SJSA1 (cell line): Measurements from ENCODE around the gene ATP2A3. TPM values are rescaled to one million over a fixed set of nuclear protein-coding genes. Genes with fewer than 3 reads are reported as not detected.

ENCODE experiments used
- DNase-seq, 2 experiments: peaks; one replicate each; pipeline ENCODE4 v3.0.0-alpha.2; 2015 to 2020; ENCODE audit warnings: low spot score in 2 of 2, low read depth in 1 of 2
- H3K27ac ChIP-seq: fragments of 250-450 bp; sonication (Bioruptor Pico); 2 replicates; pipeline ENCODE4 v1.5.1; 2020; ENCODE audit warnings: mild to moderate bottlenecking, moderate library complexity
- H3K27me3 ChIP-seq: fragments of 250-450 bp; sonication (Bioruptor Pico); replicated peaks from 2 replicates; pipeline ENCODE4 v1.5.1; 2020; ENCODE audit warnings: mild to moderate bottlenecking, moderate library complexity
- H3K36me3 ChIP-seq: fragments of 250-450 bp; sonication (Bioruptor Pico); 2 replicates; pipeline ENCODE4 v1.5.1; 2020; ENCODE audit warnings: mild to moderate bottlenecking
- H3K4me1 ChIP-seq: fragments of 250-450 bp; sonication (Bioruptor Pico); replicated peaks from 2 replicates; pipeline ENCODE4 v1.6.1; 2021; ENCODE audit warnings: mild to moderate bottlenecking
- H3K4me3 ChIP-seq: fragments of 250-450 bp; sonication (Bioruptor Pico); 2 replicates; pipeline ENCODE4 v1.5.1; 2020; ENCODE audit warnings: mild to moderate bottlenecking
- H3K9me3 ChIP-seq: fragments of 250-450 bp; sonication (Bioruptor Pico); replicated peaks from 2 replicates; pipeline ENCODE4 v1.5.1; 2020; ENCODE audit warnings: mild to moderate bottlenecking
- total RNA-seq: library from RNA; depleted of rRNA; stranded (reverse); fragments of >200 nt; shearing (Covaris generic); gene quantifications from 2 replicates; pipeline ENCODE4 v1.2.3, GENCODE V29; 2014

The ATP2A3 gene
- total RNA-seq, 1 experiment from 2014 or later: 0.89 TPM

DNA sequence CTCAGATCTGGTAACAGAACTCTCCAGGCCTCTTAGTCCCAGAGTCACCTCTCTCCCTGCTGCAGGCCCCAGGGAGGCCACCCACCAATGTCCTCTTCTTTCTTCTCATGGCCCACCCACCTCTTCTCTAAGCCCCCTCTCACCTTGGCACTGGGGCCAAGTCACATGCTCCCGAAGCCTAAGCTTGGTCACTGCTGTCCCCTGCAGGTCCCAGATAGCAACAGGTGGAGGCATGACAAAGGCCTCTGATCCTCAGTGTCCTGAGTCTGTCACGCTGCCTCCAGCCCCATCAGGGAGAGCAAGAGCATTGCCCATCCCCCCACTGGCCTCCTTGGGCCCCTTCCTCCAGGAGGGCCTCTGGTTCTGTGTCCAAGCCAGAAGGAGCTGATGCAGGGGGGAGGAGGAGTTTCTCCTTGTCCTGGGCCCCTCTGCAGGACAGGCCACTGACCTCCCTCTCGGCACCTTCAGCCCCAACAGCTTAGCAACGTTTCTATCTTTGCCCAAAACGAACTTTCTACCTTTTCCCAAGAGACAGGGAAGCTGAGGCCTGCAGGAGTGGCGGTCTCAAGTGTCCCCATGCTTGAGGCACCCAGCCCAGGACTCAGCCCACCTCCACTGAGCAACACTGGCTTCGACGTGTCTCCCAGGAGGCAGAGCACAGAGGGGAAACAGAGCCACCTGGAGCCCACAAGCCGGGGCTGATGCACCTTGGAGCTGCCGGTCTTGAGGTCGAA lies 56.6 kb downstream of the ATP2A3 start:
- Histone ChIP-seq H3K4me3 (no peak overlapping the region), H3K4me1 (no peaks in the 10 kb centered on the region), H3K27me3 (no peaks in the 10 kb centered on the region), H3K9me3 (no peaks in the 10 kb centered on the region), H3K27ac (no peak overlapping the region), H3K36me3 (0 out of 2 replicates have a peak, but pooled peaks cover 2% of the 10 kb centered on the region)
- DNase-seq: no peak

DNA sequence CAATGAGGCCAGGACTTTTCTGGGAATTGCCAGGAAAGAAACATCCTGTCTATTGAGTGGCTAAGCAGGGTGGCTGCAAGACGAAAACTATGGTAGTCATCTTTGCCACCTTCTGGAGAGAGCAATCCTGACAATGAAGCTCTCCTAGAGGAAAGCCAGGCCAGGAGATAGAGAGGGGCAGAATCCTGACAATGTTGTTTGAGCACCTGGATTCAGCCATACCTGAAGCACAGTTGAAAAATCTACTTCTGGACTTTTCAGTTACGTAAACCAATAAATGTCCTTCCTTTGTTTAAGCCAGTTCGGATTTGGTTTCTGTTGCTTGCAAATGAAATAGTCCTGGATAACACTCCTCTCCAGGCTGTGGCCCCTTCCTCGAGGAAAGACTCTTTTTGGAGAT lies 57.4 kb downstream of the ATP2A3 start:
- H3K9me3 ChIP-seq: no peaks in the 10 kb centered on the region
- no peak for DNase-seq
- H3K36me3 ChIP-seq: 0 out of 2 replicates have a peak, but pooled peaks cover 2% of the 10 kb centered on the region

DNA sequence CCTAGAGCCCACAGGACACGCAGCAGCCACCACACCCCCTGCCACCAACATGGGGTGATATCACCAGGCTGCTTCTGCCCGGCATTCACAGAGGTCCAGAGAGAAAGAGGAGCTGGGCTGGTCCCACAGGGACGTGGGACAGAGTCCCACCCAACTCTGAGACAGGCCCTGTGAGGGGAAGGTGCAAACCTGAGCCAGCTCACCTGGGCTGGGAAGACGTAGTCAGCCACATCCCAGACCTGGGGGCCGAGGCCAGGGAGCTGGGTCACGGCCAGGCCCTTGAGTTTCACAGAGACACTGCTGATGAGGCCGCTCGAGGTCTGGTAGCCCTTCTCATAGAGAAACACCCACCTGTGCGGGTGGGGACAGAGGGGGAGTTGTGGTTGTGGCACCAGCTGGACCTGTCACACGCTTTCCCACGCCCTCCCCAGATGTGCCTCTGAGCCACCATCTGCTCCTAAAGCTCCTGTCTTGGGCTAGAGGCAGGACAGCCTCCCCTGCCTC lies 59.2 kb downstream of the ATP2A3 start:
- H3K27ac ChIP-seq: no peak overlapping the region

More for the DNA sequence above, 57.4 kb downstream of the ATP2A3 start:
- Histone ChIP-seq H3K4me1 (no peaks in the 10 kb centered on the region), H3K27me3 (no peaks in the 10 kb centered on the region), H3K27ac (no peak overlapping the region), H3K4me3 (no peak overlapping the region)

DNA sequence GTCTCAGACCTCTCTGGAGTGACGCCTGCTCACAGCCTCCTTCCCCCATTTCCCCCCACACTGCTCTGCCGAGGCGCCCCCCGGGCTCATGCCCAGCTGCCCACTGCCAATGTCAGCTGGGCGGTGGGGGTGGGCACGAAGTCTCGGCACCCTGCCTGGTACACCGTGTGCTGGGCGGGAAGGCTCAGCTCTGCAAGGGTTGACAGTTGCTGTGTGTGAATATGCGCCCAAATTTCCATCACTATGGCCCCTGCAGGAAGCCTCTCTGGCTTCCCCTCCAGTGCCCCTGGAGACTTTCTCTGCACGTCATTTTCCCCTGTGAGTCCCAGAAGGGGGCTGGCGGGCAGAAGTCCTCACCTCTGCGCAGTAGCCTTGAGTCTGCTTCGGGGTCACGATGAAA lies 59.7 kb downstream of the ATP2A3 start:
- no peaks in the 10 kb centered on the region for H3K9me3 ChIP-seq
- H3K4me1 ChIP-seq: no peaks in the 10 kb centered on the region
- no peaks in the 10 kb centered on the region for H3K36me3 ChIP-seq
- H3K4me3 ChIP-seq: no peak overlapping the region
- H3K27me3 ChIP-seq: no peaks in the 10 kb centered on the region
- no peak overlapping the region for H3K27ac ChIP-seq
- DNase-seq: no peak

More for the DNA sequence above, 59.2 kb downstream of the ATP2A3 start:
- Histone ChIP-seq H3K4me1 (no peaks in the 10 kb centered on the region), H3K4me3 (no peak overlapping the region), H3K9me3 (no peaks in the 10 kb centered on the region), H3K27me3 (no peaks in the 10 kb centered on the region), H3K36me3 (no peaks in the 10 kb centered on the region)
- no peak for DNase-seq

DNA sequence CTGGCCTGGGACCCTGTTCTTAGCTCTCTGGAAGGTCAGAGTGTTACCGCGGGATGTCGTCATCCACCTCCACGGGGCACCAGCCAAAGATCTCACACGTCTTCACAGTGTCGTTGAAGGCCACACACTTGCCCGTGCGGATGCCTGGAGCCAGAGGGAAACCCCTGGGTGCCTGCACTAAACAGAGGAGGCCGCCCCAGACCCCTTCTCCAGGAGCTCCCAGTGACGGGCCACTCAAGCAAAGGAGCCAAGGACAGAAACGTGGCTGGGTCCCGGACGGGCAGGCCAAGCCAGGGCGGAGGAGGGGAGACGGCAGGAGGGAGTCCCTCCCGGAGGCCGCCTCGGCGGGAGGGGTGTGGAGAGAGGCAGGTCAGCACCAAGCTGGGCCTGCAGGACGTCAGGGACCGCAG lies 60.4 kb downstream of the ATP2A3 start:
- no peaks in the 10 kb centered on the region for H3K27me3 ChIP-seq
- H3K27ac ChIP-seq: no peak overlapping the region

DNA sequence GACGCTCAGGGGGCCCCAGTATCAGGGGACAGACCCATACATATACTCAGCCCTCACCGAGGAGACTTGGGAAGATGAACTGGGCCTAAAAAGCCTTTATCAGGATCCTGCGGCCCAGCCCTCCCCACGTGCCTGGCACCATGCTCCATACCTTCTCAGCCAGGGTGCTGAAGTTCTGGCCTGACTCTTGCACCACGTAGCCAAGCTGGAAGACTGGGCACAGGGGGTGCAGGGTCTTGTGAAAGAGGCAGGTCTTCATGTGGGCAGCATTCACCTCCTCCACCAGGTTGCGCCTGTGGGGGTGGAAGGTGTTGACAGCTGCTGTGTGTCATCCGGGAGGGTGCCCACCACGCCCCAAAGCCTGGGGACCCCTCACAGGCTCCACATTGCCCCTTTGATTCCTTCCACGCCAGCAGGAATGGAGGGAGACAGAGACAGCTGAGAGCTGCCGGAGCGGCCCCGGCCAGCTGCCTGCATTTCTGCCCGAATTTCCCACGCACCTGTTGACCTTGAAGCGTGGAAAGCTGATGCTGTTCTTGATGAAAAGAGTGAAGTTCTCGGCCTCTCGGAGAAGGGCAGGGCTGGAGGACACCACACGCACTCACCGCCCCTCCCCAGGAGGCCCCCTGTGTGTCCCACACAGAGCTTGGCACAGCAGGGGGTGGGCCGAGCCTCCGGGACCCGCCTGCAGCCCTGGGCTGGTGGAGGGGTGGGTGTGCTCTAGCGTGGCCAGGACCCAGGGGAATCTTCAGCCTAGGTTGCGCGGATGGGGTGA lies 61.0 kb downstream of the ATP2A3 start:
- no peaks in the 10 kb centered on the region for H3K4me1 ChIP-seq
- H3K36me3 ChIP-seq: no peaks in the 10 kb centered on the region
- no peak overlapping the region for H3K27ac ChIP-seq
- H3K27me3 ChIP-seq: no peaks in the 10 kb centered on the region
- no peak for DNase-seq
- H3K9me3 ChIP-seq: no peaks in the 10 kb centered on the region
- no peak overlapping the region for H3K4me3 ChIP-seq

More for the DNA sequence above, 60.4 kb downstream of the ATP2A3 start:
- Histone ChIP-seq H3K4me1 (no peaks in the 10 kb centered on the region), H3K36me3 (no peaks in the 10 kb centered on the region), H3K9me3 (no peaks in the 10 kb centered on the region), H3K4me3 (no peak overlapping the region)
- no peak for DNase-seq

DNA sequence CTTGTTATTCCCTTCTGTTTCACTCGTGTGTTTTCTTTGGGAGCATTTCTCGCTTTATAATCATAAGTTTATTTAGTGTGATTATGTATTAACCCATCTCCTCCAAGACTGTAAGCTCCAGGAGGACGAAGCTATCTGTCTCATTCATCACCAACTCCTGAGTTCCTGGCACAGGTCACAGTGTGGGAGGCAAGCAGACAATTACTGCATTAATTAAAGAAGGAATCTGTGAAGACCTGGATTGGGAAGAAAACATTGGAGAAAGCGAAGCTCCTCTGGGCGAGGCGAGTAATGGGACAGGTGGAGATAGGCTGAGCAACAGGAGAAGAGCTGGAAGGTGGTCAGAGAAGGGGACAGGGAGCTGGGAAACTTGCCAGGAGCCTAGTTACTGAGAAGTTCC lies 63.6 kb downstream of the ATP2A3 start:
- no peak overlapping the region for H3K27ac ChIP-seq
- H3K27me3 ChIP-seq: no peaks in the 10 kb centered on the region
- H3K9me3 ChIP-seq: no peaks in the 10 kb centered on the region
- no peaks in the 10 kb centered on the region for H3K36me3 ChIP-seq
- DNase-seq: no peak
- no peak overlapping the region for H3K4me3 ChIP-seq
- H3K4me1 ChIP-seq: no peaks in the 10 kb centered on the region

DNA sequence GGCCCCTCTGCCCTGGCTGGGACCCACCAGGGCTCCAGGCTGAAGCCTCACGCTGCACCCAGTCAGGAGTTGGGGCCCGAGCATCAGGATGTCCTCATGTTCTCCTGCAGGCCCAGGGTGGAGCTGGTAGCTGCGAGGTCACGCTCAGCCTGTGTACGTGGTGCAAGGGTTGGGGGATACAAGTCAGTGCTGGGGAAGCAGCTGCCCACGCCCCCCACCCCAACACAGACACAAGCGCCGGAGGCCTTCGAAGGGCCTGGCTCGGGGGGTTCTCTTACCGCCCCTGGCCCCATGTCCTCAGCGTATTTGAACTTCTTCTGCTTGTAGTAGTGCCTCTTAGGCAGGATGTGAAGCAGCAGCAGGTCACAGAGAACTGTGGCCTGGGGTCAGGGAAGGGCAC lies 66.5 kb downstream of the ATP2A3 start:
- DNase-seq: no peak
- H3K4me3 ChIP-seq: no peak overlapping the region
- H3K27ac ChIP-seq: no peak overlapping the region

DNA sequence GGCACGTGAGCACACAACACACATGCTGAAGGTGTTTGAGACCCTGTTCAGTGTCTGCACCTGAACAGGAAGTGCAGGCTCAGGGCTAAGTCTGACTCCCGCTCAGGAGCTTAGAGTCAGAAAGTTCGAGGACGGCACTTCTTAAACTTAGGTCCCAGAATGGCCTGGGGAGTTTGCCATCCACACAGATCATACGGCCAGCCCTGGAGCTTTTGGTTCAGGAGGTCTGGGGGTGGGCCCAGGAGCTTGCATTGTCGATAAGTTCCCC lies 67.3 kb downstream of the ATP2A3 start:
- DNase-seq: no peak
- Histone ChIP-seq H3K4me3 (no peak overlapping the region), H3K4me1 (peaks cover 28% of the 10 kb centered on the region), H3K36me3 (peaks cover 3% of the 10 kb centered on the region), H3K27ac (no peak overlapping the region), H3K27me3 (no peaks in the 10 kb centered on the region), H3K9me3 (no peaks in the 10 kb centered on the region)

More for the DNA sequence above, 66.5 kb downstream of the ATP2A3 start:
- Histone ChIP-seq H3K36me3 (no peaks in the 10 kb centered on the region; the same call in 1 of the 2 replicates), H3K4me1 (peaks cover 22% of the 10 kb centered on the region), H3K9me3 (no peaks in the 10 kb centered on the region), H3K27me3 (no peaks in the 10 kb centered on the region)

DNA sequence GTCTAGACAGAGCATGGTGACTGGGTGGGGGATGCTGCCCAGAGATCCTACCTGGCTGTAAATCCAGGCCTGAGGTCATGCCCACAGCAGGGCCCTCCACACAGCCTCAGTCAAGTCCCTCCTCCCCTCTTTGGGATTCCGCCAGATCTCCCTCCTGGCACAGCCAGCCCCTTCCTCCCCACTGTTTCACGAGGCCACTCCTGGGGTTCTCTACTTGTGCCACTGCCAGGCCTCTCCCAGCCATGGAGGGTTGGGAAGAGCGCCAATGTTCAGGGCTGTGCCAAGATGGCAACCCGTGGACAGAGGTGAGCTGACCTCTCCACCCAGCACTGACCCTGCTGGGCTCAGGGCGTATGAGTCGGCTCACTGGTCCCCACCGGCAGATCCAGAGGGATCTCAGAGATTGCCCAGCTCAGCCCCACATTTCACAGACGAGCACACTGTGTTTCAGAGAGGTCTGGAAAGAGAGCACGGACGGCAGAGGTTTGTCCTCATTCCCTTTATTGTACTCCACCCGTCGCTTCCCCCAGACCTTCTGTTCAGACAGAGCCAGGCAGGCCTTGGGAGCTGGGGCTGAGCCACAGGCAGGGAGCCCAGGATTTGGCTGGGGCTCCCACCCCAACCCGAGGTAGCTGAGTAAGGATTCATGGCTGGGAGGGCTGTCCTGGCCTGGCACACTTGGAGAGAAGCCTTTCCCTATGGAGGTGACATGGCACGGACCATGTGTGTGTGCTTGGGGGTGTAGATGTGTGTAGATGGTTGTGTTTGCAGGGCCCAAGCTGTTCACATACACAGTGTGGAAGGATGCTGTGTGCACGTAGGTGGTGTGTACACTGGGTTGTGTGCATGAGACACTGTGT lies 67.9 kb downstream of the ATP2A3 start:
- Histone ChIP-seq H3K36me3 (peaks cover 4% of the 10 kb centered on the region), H3K27ac (no peak overlapping the region), H3K9me3 (no peaks in the 10 kb centered on the region), H3K27me3 (no peaks in the 10 kb centered on the region), H3K4me3 (no peak overlapping the region), H3K4me1 (peaks cover 34% of the 10 kb centered on the region)
- DNase-seq: no peak

DNA sequence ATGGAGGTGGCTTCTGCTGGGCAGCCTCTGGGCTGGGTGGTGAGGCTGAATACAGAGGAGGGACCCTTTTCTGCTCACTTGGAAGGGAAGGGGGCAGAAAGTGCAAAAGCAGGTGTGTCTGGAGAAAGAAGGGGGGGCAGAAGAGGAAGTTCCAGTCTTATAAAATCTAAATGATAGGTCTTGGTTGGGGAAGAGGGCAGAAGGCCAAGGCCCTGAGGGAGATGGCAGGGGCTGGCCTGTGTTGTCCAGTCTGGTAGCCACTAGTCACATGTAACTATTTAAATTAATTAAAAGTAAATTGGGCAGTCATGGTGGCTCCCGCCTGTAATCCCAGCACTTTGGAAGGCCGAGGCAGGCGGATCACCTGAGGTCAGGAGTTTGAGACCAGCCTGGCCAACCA lies 68.9 kb downstream of the ATP2A3 start:
- H3K4me1 ChIP-seq: peaks cover 44% of the 10 kb centered on the region
- H3K27ac ChIP-seq: no peak overlapping the region
- no peak overlapping the region for H3K4me3 ChIP-seq
- no peaks in the 10 kb centered on the region for H3K9me3 ChIP-seq
- H3K36me3 ChIP-seq: peaks cover 6% of the 10 kb centered on the region
- no peaks in the 10 kb centered on the region for H3K27me3 ChIP-seq
- DNase-seq: no peak

DNA sequence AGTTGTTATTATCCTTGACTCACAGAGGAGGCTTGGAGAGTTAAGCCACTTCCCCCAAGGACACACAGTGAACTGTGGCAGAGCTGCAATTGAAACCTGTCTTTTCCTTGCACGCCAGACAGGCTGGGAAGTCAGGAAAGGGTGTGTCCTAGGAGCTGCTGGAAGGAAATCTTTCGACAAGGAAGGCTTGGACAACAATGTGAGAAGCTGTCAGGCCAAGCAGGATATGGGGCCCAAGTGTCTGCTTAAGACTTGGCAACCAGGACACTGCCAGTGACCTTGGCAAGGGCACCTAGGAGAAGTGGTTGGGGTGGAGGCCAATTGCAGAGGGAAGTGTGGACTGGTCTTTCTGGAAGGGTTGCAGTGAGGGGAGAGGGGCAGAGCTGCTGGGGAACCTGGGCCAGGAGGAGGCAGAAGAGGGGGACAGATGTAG lies 69.3 kb downstream of the ATP2A3 start:
- H3K27me3 ChIP-seq: no peaks in the 10 kb centered on the region
- no peak overlapping the region for H3K27ac ChIP-seq
- peak in 1 of 2 experiments; percentile 21 for DNase-seq
- peaks cover 46% of the 10 kb centered on the region for H3K4me1 ChIP-seq
- H3K4me3 ChIP-seq: no peak overlapping the region
- peaks cover 6% of the 10 kb centered on the region for H3K36me3 ChIP-seq
- H3K9me3 ChIP-seq: no peaks in the 10 kb centered on the region

DNA sequence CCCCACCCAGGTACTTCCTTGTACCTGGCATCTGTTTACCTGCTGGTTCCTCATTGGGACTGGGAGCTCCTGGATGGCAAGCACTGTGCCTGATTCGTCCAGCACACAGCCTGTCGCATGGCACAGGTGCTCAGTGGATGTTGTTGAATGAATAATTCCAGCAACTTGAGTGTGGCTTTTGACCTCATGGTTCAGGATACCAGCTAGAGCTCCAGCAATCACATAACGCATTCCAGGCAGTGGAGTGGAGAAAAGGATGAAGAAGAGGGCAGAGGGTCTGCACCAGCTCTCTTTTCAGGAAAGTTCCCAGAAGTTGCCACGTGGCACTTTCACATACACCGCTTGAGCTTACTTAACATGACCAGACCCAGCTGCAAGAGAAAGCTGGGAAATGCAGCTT lies 70.0 kb downstream of the ATP2A3 start:
- DNase-seq: no peak
- no peak overlapping the region for H3K4me3 ChIP-seq
- H3K4me1 ChIP-seq: peaks cover 54% of the 10 kb centered on the region
- H3K9me3 ChIP-seq: no peaks in the 10 kb centered on the region
- H3K27me3 ChIP-seq: no peaks in the 10 kb centered on the region
- H3K27ac ChIP-seq: no peak overlapping the region
- peaks cover 6% of the 10 kb centered on the region for H3K36me3 ChIP-seq
